Natural killer cell (primary cell): ENCODE results near the gene CCDC71L. TPM values are rescaled to one million over a fixed set of nuclear protein-coding genes. Genes with fewer than 3 reads are reported as not detected.

Source experiments
- ATAC-seq, 3 donors: fragments of 150-1000 bp in 2 of 3; fragments of 200-7000 bp in 1 of 3; cut with Tn5 transposase; 1 replicate in 1 of 3; 2 replicates in 2 of 3; pipeline ENCODE4 v1.10.0; 2021; ENCODE audit warnings: mild to moderate bottlenecking in 2 of 3, moderate library complexity in 2 of 3
- DNase-seq, 2 donors: peaks; one replicate each; pipeline versions ENCODE4 v3.0.0 to v3.0.0-alpha.2; 2013 to 2021; ENCODE audit warnings: mixed read lengths in 1 of 2
- H3K27ac ChIP-seq: one replicate; pipeline ENCODE4 v1.5.1; 2013; ENCODE audit warnings: mild to moderate bottlenecking, low read length
- H3K27me3 ChIP-seq: one replicate; pipeline ENCODE4 v1.6.1; 2013; ENCODE audit warnings: low read length; ENCODE audit not compliant: control insufficient read depth, insufficient read depth
- H3K36me3 ChIP-seq: one replicate; pipeline ENCODE4 v1.6.1; 2013; ENCODE audit warnings: low read length; ENCODE audit not compliant: control insufficient read depth, insufficient read depth
- H3K4me1 ChIP-seq: one replicate; pipeline ENCODE4 v1.6.1; 2013; ENCODE audit warnings: low read length; ENCODE audit not compliant: control insufficient read depth, insufficient read depth
- H3K4me3 ChIP-seq: one replicate; pipeline ENCODE4 v1.5.1; 2013; ENCODE audit warnings: low read length
- H3K9me3 ChIP-seq: one replicate; pipeline ENCODE4 v1.6.1; 2013; ENCODE audit warnings: low read length; ENCODE audit not compliant: control insufficient read depth, insufficient read depth
- H3K27ac Mint-ChIP-seq, 2 donors: one replicate each; pipeline ENCODE4 v1.8.0; 2022; ENCODE audit warnings: mild to moderate bottlenecking in 2 of 2, mixed read lengths in 2 of 2, moderate library complexity in 1 of 2
- H3K27me3 Mint-ChIP-seq, 2 donors: one replicate each; pipeline ENCODE4 v1.8.0; 2022; ENCODE audit warnings: low read depth in 2 of 2, mixed read lengths in 2 of 2
- H3K36me3 Mint-ChIP-seq: one replicate; pipeline ENCODE4 v1.8.0; 2022; ENCODE audit warnings: mixed read lengths
- H3K4me1 Mint-ChIP-seq, 2 donors: one replicate each; pipeline ENCODE4 v1.8.0; 2022; ENCODE audit warnings: mixed read lengths in 2 of 2
- H3K4me3 Mint-ChIP-seq: one replicate; pipeline ENCODE4 v1.8.0; 2022; ENCODE audit warnings: mild to moderate bottlenecking, moderate library complexity, mixed read lengths
- H3K9me3 Mint-ChIP-seq, 2 donors: one replicate each; pipeline ENCODE4 v1.8.0; 2022; ENCODE audit warnings: mixed read lengths in 2 of 2
- WGBS: methylation state at CpG from one replicate; pipeline ENCODE4 v1.1.7; 2013; ENCODE audit warnings: missing lambda C conversion rate; ENCODE audit not compliant: insufficient coverage; 5-methylcytosine and 5-hydroxymethylcytosine counted together
- intact Hi-C: fragments of 100-400 bp; cut with micrococcal nuclease; formaldehyde crosslinking; loops from one replicate; pipeline ENCODE4 v1.14.2; 2022
- total RNA-seq, 4 donors: library from RNA; stranded (reverse); fragments of 120-200 nt in 1 of 4; gene quantifications; one replicate each; pipeline versions ENCODE4 v1.2.3 to v1.2.4, GENCODE V29; 2013 to 2022
- TF ChIP-seq, protein P1 (sequence below): fragments of 200-600 bp; IDR thresholded peaks from one replicate; pipeline ENCODE4 v1.8.0; 2022; ENCODE audit warnings: antibody characterized with exemption

The CCDC71L gene
- total RNA-seq, 3 donors from 2014 or later (not counting 1 experiment from before 2014, with no cell fraction given) = 13.9 to 26.5 (median 14.1) TPM

DNA sequence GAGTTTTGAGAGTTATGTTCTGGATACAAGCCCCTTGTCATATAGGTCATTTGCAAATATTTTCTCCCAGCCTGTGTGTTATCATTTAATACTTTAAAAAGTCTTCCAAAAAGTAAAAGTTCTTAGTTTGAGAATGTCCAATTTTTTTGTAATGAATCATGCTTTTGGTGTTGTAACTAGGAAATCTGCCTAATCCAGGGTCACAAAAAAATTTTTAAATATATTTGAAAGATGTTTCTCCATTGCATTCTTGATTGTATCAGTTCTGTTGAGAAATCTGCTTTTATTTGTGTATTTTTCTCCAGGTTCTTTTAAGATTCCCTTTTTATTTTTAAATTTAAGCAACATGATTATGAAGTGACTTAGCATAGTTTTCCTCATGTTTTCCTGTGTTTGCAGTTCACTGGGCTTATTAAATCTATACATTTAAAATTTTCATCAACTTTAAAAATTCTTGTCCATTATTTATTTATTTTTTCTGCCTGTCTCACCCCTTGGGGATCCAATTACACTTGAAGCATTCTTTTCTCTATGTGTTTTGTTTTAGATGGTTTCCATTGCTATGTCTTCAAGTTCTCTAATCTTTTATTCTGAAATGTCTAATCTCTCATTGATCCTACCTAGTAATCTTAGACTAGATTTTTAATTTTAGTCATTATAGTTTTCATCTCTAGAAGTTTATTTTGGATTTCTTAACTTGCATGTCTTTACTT is 47.0 kb downstream of the CCDC71L start:
- TF ChIP-seq, protein P1, sequence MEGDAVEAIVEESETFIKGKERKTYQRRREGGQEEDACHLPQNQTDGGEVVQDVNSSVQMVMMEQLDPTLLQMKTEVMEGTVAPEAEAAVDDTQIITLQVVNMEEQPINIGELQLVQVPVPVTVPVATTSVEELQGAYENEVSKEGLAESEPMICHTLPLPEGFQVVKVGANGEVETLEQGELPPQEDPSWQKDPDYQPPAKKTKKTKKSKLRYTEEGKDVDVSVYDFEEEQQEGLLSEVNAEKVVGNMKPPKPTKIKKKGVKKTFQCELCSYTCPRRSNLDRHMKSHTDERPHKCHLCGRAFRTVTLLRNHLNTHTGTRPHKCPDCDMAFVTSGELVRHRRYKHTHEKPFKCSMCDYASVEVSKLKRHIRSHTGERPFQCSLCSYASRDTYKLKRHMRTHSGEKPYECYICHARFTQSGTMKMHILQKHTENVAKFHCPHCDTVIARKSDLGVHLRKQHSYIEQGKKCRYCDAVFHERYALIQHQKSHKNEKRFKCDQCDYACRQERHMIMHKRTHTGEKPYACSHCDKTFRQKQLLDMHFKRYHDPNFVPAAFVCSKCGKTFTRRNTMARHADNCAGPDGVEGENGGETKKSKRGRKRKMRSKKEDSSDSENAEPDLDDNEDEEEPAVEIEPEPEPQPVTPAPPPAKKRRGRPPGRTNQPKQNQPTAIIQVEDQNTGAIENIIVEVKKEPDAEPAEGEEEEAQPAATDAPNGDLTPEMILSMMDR = no peak
- Mint-ChIP-seq H3K4me1 (no peaks in the 10 kb centered on the region), H3K36me3 (no peaks in the 10 kb centered on the region), H3K27ac (no peak overlapping the region), H3K9me3 (no peaks in the 10 kb centered on the region), H3K4me3 (no peak overlapping the region), H3K27me3 (peaks cover 5 to 10% of the 10 kb centered on the region in 2 donors)
- Histone ChIP-seq H3K27me3 (no peaks in the 10 kb centered on the region), H3K27ac (no peak overlapping the region), H3K9me3 (no peaks in the 10 kb centered on the region), H3K4me3 (no peak overlapping the region), H3K4me1 (no peaks in the 10 kb centered on the region), H3K36me3 (no peaks in the 10 kb centered on the region)
- intact Hi-C loops = no loop called here
- DNase-seq (no peak), ATAC-seq (no peak)

DNA sequence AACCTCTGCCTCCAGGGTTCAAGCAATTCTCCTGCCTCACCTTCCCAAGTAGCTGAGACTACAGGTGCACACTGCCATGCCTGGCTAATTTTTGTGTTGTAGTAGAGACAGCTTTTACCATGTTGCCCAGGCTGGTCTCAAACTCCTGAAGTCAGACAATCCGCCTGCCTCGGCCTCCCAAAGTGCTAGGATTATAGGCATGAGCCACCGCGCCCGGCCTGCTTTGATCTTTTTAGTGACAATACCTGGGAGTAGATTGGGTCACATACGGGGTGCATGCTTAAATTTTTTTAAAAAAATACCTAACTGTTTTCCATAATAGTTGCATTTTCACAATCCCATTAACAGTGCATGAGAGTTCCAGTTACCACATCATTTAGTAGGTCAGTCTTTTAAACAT is 47.7 kb downstream of the CCDC71L start:
- TF ChIP-seq, protein P1 = no peak
- Mint-ChIP-seq H3K4me1 (no peaks in the 10 kb centered on the region), H3K27me3 (peaks cover 5 to 8% of the 10 kb centered on the region in 2 donors), H3K36me3 (no peaks in the 10 kb centered on the region), H3K27ac (no peak overlapping the region), H3K4me3 (no peak overlapping the region), H3K9me3 (no peaks in the 10 kb centered on the region)
- H3K9me3 ChIP-seq = no peaks in the 10 kb centered on the region
- DNase-seq (no peak), ATAC-seq (no peak)
- H3K4me3 ChIP-seq = no peak overlapping the region
- WGBS = 92% methylated on average over 6 of the region's 6 CpGs
- no peak overlapping the region for H3K27ac ChIP-seq
- H3K27me3 ChIP-seq = no peaks in the 10 kb centered on the region
- no peaks in the 10 kb centered on the region for H3K36me3 ChIP-seq
- intact Hi-C loops = no loop called here
- H3K4me1 ChIP-seq = no peaks in the 10 kb centered on the region

DNA sequence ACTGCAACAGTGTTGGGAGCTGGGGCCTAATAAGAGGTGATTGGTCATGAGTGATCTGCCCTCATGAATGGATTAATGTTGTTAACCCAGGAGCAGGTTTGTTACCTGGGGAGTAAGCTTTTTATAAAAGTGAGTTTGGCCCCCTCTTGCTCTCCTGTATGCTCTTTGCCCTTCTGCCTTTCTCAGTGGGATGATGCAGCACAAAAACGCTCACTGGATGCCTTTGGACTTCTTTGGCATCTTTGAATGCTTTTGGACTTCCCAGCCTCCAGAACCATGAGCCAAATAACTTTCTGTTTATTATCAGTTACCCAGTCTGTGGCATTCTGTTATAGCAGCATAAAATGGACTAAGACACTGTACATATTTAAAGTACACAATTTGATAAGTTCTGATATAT is 48.5 kb downstream of the CCDC71L start:
- H3K36me3 Mint-ChIP-seq = no peaks in the 10 kb centered on the region
- Histone ChIP-seq H3K27ac (no peak overlapping the region), H3K4me1 (no peaks in the 10 kb centered on the region), H3K27me3 (no peaks in the 10 kb centered on the region), H3K36me3 (no peaks in the 10 kb centered on the region), H3K4me3 (no peak overlapping the region), H3K9me3 (no peaks in the 10 kb centered on the region)
- peaks cover 5 to 8% of the 10 kb centered on the region in 2 donors for H3K27me3 Mint-ChIP-seq
- ATAC-seq = no peak
- TF ChIP-seq, protein P1 = no peak
- no peak for DNase-seq
- intact Hi-C loops = no loop called here
- no peak overlapping the region for H3K4me3 Mint-ChIP-seq
- H3K27ac Mint-ChIP-seq = no peak overlapping the region
- H3K4me1 Mint-ChIP-seq = no peaks in the 10 kb centered on the region
- H3K9me3 Mint-ChIP-seq = no peaks in the 10 kb centered on the region
- WGBS = 95% methylated on average over 1 of the region's 1 CpG

DNA sequence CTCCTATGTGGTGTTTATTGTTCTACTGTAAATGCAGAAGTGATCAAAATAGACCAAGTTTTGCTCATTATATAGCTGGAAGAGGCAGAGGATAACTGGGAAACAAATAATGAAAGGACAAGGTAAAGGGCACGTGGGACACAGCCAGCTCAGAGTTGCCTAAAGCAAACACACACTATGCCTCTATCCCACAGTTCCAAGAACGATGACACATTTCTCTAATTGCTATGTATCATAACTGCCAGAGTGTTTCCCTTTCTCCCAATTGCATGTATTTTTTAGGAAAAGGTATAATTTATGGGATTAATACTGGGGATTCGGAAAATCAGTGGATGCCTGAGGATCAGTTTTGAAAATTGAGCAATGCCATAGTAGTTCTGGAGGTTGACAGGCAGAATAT is 49.0 kb downstream of the CCDC71L start:
- intact Hi-C loops = no loop called here
- H3K4me3 ChIP-seq = no peak overlapping the region
- H3K27ac ChIP-seq = no peak overlapping the region
- no peak for ATAC-seq
- no peaks in the 10 kb centered on the region for H3K9me3 ChIP-seq
- H3K27me3 Mint-ChIP-seq = peaks cover 5 to 8% of the 10 kb centered on the region in 2 donors
- H3K4me1 ChIP-seq = no peaks in the 10 kb centered on the region
- no peaks in the 10 kb centered on the region for H3K27me3 ChIP-seq
- TF ChIP-seq, protein P1 = no peak
- H3K4me1 Mint-ChIP-seq = no peaks in the 10 kb centered on the region
- no peaks in the 10 kb centered on the region for H3K9me3 Mint-ChIP-seq
- H3K36me3 Mint-ChIP-seq = no peaks in the 10 kb centered on the region
- 89% methylated on average over 2 of the region's 3 CpGs for WGBS
- no peak overlapping the region for H3K27ac Mint-ChIP-seq
- H3K36me3 ChIP-seq = no peaks in the 10 kb centered on the region
- no peak for DNase-seq
- H3K4me3 Mint-ChIP-seq = no peak overlapping the region
